ENCODE data around the gene TRAPPC2L. TPM values are rescaled to one million over a fixed set of nuclear protein-coding genes. Genes with fewer than 3 reads are reported as not detected.

Gene TRAPPC2L
- total and polyA plus RNA-seq, 2 experiments from 2014 or later = 30.9 to 114 TPM

DNA sequence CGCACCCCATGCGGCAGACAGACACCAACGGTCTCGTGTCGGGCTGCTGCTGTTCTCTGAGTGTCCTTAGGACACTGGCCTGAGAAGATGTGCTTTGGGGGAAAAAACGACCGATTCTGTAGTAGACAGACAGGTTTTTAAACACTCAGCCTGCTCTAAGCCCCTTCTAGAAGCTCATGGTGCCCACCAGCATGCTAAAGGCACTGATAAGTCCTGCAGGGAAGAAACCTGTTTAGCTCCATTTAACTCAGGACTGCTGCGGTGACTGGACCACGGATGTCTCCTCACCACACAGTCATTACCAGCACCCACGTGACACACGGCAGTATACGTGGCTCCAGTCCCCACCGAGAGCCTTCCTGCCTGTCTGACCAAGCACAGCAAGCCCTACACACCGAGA is 26.1 kb upstream of the TRAPPC2L start:
- no peak overlapping the region for H3K4me3 ChIP-seq
- no peak overlapping the region for H3K27ac ChIP-seq
- H3K36me3 ChIP-seq = peaks cover 2% of the 10 kb centered on the region
- no peaks in the 10 kb centered on the region for H3K9me3 ChIP-seq (ENCODE audit: low read depth)
- TF ChIP-seq, protein P1, sequence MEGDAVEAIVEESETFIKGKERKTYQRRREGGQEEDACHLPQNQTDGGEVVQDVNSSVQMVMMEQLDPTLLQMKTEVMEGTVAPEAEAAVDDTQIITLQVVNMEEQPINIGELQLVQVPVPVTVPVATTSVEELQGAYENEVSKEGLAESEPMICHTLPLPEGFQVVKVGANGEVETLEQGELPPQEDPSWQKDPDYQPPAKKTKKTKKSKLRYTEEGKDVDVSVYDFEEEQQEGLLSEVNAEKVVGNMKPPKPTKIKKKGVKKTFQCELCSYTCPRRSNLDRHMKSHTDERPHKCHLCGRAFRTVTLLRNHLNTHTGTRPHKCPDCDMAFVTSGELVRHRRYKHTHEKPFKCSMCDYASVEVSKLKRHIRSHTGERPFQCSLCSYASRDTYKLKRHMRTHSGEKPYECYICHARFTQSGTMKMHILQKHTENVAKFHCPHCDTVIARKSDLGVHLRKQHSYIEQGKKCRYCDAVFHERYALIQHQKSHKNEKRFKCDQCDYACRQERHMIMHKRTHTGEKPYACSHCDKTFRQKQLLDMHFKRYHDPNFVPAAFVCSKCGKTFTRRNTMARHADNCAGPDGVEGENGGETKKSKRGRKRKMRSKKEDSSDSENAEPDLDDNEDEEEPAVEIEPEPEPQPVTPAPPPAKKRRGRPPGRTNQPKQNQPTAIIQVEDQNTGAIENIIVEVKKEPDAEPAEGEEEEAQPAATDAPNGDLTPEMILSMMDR (IDR thresholded peaks at IDR 0.05; ENCODE audit: low read depth, low read length) = no peak
- no peaks in the 10 kb centered on the region for H3K4me1 ChIP-seq (ENCODE audit: low read depth)
- no peak for DNase-seq (ENCODE audit: low read depth in 1 of 2, low spot score in 1 of 2)
- no peaks in the 10 kb centered on the region for H3K27me3 ChIP-seq

DNA sequence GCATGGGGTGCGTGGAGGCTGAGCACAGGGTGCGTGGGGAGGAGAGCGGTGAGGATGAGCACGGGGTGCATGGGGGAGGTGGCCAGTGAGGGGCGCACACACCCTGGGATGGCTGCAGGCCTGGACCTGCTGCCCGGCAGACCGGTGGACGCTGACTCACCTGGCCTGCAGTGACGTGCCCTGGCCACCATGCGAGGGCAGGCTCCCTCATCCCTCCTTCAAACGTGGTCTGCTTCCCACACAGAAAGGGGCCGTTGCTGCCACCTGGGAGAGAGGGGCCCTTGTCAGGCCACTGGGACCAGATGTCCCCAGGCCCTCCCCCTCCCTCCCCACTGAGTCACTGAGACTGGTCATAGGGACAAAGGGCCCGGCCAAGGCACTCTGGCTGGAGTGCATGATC is 25.1 kb upstream of the TRAPPC2L start:
- DNase-seq (ENCODE audit: low read depth in 1 of 2, low spot score in 1 of 2) = no peak
- peaks cover 2% of the 10 kb centered on the region for H3K36me3 ChIP-seq

DNA sequence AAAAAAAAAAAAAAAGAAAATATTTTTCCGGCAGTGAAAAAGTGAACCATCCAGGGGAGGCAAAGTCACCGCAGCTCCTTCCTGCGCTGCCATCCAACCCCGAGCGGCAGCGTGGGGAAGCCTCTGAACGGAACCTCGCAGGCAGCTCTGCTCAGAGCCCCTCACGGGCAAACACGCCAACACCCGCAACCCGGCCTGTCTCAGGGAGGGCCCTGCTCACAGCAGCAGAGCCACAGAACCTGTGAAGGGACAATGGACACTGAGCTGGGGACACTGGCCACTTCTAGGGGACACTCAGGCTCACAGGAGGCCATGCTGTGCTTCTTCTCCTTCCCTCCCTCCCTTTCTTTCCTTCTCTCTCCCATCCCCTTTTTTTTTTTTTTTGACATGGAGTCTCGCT is 23.8 kb upstream of the TRAPPC2L start:
- TF ChIP-seq, protein P1 (IDR thresholded peaks at IDR 0.05; ENCODE audit: low read depth, low read length) = no peak
- no peak overlapping the region for H3K4me3 ChIP-seq
- no peaks in the 10 kb centered on the region for H3K27me3 ChIP-seq
- no peaks in the 10 kb centered on the region for H3K4me1 ChIP-seq (ENCODE audit: low read depth)
- no peaks in the 10 kb centered on the region for H3K9me3 ChIP-seq (ENCODE audit: low read depth)
- H3K27ac ChIP-seq = no peak overlapping the region
- no peak for DNase-seq (ENCODE audit: low read depth in 1 of 2, low spot score in 1 of 2)
- H3K36me3 ChIP-seq = peaks cover 2% of the 10 kb centered on the region

More for the DNA sequence above, 25.1 kb upstream of the TRAPPC2L start:
- Histone ChIP-seq H3K4me3 (no peak overlapping the region), H3K27me3 (no peaks in the 10 kb centered on the region), H3K9me3 (ENCODE audit: low read depth) (no peaks in the 10 kb centered on the region), H3K27ac (no peak overlapping the region), H3K4me1 (ENCODE audit: low read depth) (no peaks in the 10 kb centered on the region)
- TF ChIP-seq, protein P1 (IDR thresholded peaks at IDR 0.05; ENCODE audit: low read depth, low read length) = no peak

DNA sequence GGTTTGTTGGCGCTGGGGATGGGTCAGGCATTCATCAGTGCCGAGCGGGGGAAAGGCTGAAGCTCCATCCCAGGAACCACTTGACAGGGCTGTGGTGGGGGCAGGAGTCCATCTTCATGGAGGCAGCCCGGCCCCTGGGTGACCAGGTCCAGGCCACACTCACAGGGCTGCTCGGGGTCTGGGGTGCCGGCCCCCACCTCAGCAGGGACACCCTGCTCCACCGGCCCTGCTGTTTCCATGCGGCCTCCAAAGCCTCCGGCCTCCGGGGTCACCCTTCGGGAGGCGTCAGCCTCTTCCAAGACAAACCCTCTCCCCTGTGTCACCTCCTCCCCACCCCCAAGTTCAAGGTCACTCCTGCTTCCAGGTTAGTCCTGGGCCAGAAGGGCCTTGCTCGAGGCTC is 22.3 kb upstream of the TRAPPC2L start:
- peaks cover 2% of the 10 kb centered on the region for H3K36me3 ChIP-seq
- no peak for DNase-seq (ENCODE audit: low read depth in 1 of 2, low spot score in 1 of 2)
- H3K27ac ChIP-seq = no peak overlapping the region
- TF ChIP-seq, protein P1 (IDR thresholded peaks at IDR 0.05; ENCODE audit: low read depth, low read length) = no peak
- H3K4me3 ChIP-seq = no peak overlapping the region
- no peaks in the 10 kb centered on the region for H3K27me3 ChIP-seq
- H3K4me1 ChIP-seq (ENCODE audit: low read depth) = no peaks in the 10 kb centered on the region
- H3K9me3 ChIP-seq (ENCODE audit: low read depth) = no peaks in the 10 kb centered on the region

DNA sequence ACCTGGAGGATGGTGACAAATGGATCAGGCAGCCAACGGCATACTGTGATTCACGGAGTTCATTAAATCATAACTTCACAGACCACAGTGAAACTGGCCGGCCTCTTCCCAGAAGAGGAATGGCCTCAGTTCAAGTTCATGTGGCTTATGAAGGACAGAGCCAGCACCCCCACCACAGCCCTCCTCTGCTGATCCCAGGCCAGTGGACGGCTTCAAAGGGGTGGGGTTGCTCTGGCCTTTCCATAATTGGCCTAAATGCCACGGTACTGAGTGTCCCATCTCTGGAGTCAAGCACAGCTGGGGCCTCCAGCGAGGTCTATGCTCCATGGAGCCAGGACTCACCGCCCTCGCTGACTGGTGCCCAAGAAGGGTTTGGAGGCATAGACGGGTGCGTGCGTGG is 21.5 kb upstream of the TRAPPC2L start:
- Histone ChIP-seq H3K4me1 (ENCODE audit: low read depth) (no peaks in the 10 kb centered on the region), H3K27me3 (no peaks in the 10 kb centered on the region), H3K36me3 (peaks cover 2% of the 10 kb centered on the region), H3K9me3 (ENCODE audit: low read depth) (no peaks in the 10 kb centered on the region), H3K4me3 (no peak overlapping the region), H3K27ac (no peak overlapping the region)
- TF ChIP-seq, protein P1 (IDR thresholded peaks at IDR 0.05; ENCODE audit: low read depth, low read length) = no peak
- peak in 1 of 2 donors; percentile 12 for DNase-seq (ENCODE audit: low read depth in 1 of 2, low spot score in 1 of 2)

DNA sequence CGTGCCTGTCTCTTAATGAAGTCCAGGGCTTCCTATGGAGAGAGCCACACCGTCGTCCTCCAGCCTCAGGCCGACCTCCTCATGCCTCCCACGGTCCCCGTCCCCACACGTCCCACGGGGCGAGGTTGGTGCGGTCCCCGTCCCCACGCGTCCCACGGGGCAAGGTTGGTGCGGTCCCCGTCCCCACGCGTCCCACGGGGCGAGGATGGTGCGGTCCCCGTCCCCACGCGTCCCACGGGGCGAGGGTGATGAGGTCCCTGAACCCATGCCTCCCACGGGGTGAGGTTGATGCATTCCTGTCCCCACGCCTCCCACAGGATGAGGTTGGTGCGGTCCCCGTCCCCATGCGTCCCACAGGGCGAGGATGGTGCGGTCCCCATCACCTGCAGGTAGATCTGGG is 21.1 kb upstream of the TRAPPC2L start:
- H3K9me3 ChIP-seq (ENCODE audit: low read depth) = no peaks in the 10 kb centered on the region
- TF ChIP-seq, protein P1 (IDR thresholded peaks at IDR 0.05; ENCODE audit: low read depth, low read length) = no peak
- no peak overlapping the region for H3K4me3 ChIP-seq
- no peaks in the 10 kb centered on the region for H3K27me3 ChIP-seq
- no peaks in the 10 kb centered on the region for H3K4me1 ChIP-seq (ENCODE audit: low read depth)
- H3K27ac ChIP-seq = no peak overlapping the region
- no peak for DNase-seq (ENCODE audit: low read depth in 1 of 2, low spot score in 1 of 2)
- H3K36me3 ChIP-seq = peaks cover 2% of the 10 kb centered on the region
